ENCODE data around the gene MYBBP1A. TPM values are rescaled to one million over a fixed set of nuclear protein-coding genes. Genes with fewer than 3 reads are reported as not detected.
"Not testable (repeated sequence)": the region's sequence is repeated elsewhere in the genome, so short reads cannot be mapped to it uniquely, and the experiment has no call there.

Gene MYBBP1A
- total RNA-seq, 4 donors from 2014 or later: 53.9 to 83.7 (median 54.5) TPM

- H3K4me3 ChIP-seq (ENCODE audit: low read depth, poor library complexity, severe bottlenecking): no peak overlapping the region
- DNase-seq (ENCODE audit: low spot score in 2 of 2): no peak
- intact Hi-C loops (cut with DNase I; ENCODE audit: low total_unique reads): no loop called here
- no peak for TF ChIP-seq CTCF (IDR thresholded peaks at IDR 0.05)
- TF ChIP-seq POLR2A (IDR thresholded peaks at IDR 0.05): no peak
- WGBS, 2 donors: 93 to 95% methylated on average over 25 to 32 of the region's 36 CpGs
Measured at GRCh38 chr17:4596636-4597380, 41.6 kb upstream of the MYBBP1A start.

GRCh38 chr17:4595685-4596342 is 40.6 kb upstream of the MYBBP1A start:
- WGBS, 2 donors: 95 to 96% methylated on average over 20 to 22 of the region's 23 CpGs
- DNase-seq (ENCODE audit: low spot score in 2 of 2); intact Hi-C loops (cut with DNase I; ENCODE audit: low total_unique reads); H3K4me3 ChIP-seq (ENCODE audit: low read depth, poor library complexity, severe bottlenecking): not testable (repeated sequence)

GRCh38 chr17:4594931-4595684 is 39.9 kb upstream of the MYBBP1A start:
- no peak for DNase-seq (ENCODE audit: low spot score in 2 of 2)
- WGBS, 2 donors: 62 to 75% methylated on average over 23 to 29 of the region's 29 CpGs
- intact Hi-C loops (cut with DNase I; ENCODE audit: low total_unique reads): no loop called here
- no peak overlapping the region for H3K4me3 ChIP-seq (ENCODE audit: low read depth, poor library complexity, severe bottlenecking)
- no peak for TF ChIP-seq CTCF (IDR thresholded peaks at IDR 0.05)
- TF ChIP-seq POLR2A (IDR thresholded peaks at IDR 0.05): no peak

GRCh38 chr17:4594406-4594805 is 39.2 kb upstream of the MYBBP1A start:
- no peak overlapping the region for H3K4me3 ChIP-seq (ENCODE audit: low read depth, poor library complexity, severe bottlenecking)
- intact Hi-C loops (cut with DNase I; ENCODE audit: low total_unique reads): no loop called here
- TF ChIP-seq POLR2A (IDR thresholded peaks at IDR 0.05) (no peak), CTCF (IDR thresholded peaks at IDR 0.05) (no peak)
- DNase-seq (ENCODE audit: low spot score in 2 of 2): no peak
- WGBS, 2 donors: 86 to 95% methylated on average over 7 of the region's 7 CpGs

GRCh38 chr17:4593021-4593421 is 37.8 kb upstream of the MYBBP1A start:
- DNase-seq (ENCODE audit: low spot score in 2 of 2): no peak
- no peak overlapping the region for H3K4me3 ChIP-seq (ENCODE audit: low read depth, poor library complexity, severe bottlenecking)
- WGBS, 2 donors: 80 to 81% methylated on average over 13 to 14 of the region's 14 CpGs
- TF ChIP-seq POLR2A (IDR thresholded peaks at IDR 0.05) (no peak), CTCF (IDR thresholded peaks at IDR 0.05) (no peak)
- intact Hi-C loops (cut with DNase I; ENCODE audit: low total_unique reads): no loop called here
